NAMALWA (cell line): Measurements from ENCODE around the gene COA5.
"Not testable (repeated sequence)": the region's sequence is repeated elsewhere in the genome, so short reads cannot be mapped to it uniquely, and the experiment has no call there.

Source experiments
- DNase-seq: peaks from one replicate; pipeline ENCODE4 v3.0.0-alpha.2; 2015; ENCODE audit warnings: low spot score

Gene COA5

DNA sequence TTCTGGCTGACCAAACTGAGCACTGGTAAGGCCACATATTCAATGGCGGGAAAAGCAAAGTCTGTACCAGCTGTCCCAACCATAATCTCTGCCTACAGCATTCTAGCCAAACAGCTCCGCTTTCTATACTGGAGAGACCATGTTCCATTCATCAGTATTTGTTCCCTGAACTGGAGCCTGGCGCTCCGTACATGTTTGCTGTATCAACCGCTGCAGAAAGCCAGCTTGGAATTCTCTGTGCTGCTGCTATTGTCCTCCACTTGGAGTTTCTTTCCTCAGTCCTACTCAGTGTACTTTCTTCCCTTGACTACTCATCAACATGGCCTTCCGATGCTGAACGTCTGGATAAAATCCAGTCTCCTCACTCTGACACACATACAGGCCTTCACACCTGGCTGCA is 1.9 kb downstream of the COA5 start:
- DNase-seq, result no peak

DNA sequence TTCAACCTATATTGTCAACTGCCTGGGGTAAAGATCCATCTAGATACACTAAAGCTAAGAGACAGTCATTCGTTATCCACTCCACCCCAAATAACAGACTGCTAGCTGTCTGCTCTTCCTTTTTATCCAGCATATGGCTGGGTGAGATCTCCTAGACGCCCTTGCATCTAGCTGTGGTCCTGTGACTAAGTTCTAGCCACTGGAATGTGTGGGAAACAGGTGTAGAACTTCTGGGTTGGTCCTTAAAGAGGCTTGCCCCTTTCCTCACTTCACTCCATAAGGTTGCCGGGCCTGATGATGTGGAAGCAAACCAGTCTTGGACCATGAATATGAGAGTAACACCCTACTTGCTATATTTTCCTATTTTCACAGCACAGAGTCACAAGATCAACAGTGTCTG is 3.2 kb downstream of the COA5 start:
- no peak for DNase-seq

DNA sequence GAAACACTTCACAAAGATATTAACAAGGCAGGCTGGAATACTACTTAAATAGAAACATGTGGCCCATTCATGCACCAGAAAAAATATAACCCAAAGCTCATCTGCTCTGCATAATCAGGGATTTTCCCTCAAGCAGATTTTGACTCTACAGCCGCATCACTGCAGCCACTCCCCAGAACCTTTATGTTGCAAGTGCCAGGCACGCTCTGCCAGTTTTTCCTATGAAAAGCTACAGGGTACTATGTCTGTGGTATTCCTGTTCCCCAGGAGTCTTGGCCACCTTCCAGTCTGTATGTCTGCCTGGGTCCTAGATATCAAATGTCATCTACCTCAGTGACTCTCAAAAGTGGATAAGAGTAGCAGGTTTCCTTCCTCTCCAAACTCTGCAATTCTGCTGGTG is 3.8 kb downstream of the COA5 start:
- no peak for DNase-seq

DNA sequence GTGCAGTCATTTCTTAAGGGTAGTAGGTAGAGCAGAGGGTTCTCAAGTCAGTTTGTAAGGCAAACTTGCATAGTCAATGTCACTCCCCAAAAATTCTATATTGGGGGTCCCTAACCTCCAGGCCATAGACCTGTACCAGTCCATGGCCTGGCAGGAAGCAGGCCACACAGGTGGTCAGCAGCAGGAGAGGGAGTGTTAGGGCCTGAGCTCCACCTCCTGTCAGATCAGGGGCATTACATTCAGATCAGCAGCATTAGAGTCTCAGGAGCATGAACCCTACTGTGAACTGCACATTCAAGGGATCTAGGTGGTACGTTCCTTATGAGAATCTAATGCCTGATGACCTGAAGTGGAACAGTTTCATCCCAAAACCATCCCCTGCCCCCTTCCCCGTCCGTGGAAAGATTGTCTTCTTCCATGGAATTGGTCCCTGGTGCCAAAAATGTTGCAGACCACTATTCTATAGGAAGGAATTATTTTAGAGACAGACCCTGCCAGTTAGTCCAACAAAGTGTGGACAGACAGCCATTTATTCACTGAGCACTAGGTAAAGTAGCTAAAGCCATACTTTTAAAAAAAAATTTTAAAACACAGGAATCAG is 6.7 kb downstream of the COA5 start:
- peak; percentile 58 for DNase-seq

DNA sequence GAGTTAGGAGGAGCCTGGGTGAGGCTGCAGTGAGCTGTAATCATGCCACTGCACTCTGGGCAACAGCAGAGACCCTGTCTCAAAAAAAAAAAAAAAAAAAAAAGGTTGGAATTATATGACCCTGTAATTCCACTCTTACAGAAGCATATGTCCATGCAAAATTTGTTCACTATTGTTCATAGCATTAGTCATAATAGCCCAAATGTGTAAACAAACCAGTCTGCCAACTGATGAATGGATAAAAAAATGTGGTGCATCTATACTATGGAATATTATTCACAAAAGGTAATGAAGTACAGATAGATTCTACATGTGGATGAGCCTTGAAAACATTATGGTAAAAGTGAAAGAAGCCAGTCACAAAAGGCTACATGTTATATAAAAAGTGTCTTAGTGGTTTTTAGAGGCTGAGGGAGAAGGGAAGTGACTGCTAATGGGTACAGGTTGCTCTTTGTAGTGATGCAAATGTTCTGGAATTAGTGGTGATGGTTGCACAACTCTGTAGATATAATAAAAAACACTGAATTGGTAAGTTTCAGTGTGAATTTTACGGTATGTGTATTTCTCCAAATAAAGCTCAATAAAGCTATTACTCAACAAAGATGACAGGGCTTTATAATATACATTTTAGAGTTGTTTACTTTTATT is 9.4 kb downstream of the COA5 start:
- no peak for DNase-seq

DNA sequence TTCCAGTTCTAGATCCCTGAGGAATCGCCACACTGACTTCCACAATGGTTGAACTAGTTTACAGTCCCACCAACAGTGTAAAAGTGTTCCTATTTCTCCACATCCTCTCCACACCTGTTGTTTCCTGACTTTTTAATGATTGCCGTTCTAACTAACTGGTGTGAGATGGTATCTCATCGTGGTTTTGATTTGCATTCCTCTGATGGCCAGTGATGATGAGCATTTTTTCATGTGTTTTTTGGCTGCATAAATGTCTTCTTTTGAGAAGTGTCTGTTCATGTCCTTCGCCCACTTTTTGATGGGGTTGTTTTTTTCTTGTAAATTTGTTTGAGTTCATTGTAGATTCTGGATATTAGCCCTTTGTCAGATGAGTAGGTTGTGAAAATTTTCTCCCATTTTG is 13.6 kb downstream of the COA5 start:
- not testable (repeated sequence) for DNase-seq

DNA sequence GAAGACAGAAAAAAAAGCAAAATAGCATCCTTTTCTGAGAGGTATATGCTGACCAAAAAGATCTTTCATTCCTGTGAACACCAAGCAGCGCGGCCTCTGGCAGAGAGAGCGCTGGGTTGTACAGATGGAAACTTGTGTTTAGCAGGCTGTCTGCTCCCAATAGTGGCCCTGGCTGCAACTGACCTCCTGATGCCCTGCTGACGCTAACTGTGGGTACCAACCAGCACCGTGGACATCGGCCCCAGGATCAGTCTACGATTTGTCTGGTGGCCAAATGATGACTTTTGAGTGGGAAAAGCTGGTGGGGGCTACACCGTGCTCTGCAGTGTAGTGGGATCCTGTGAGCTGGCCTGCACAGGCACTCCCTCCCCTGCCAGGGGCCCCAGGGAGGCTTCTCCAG is 15.7 kb downstream of the COA5 start:
- DNase-seq, result no peak

DNA sequence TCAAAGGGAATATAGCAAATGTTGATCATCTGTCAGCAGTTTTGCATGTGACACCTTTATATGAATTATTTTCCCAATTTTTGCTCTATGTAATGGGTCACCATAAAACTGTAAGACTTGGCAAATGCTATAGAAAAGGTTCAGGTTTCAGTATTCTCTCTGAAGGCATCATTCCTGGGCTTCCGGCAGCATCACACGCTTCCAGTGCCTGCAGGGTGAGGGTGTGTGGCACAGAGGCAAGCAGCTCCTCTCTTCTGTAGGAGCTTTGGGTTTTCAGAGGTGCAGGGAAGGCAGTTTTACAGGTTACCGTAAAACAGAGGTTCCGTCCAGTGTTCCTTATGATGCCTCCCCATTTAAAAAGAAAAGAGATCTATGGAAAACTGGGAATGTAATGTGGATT is 18.8 kb downstream of the COA5 start:
- DNase-seq, result no peak

DNA sequence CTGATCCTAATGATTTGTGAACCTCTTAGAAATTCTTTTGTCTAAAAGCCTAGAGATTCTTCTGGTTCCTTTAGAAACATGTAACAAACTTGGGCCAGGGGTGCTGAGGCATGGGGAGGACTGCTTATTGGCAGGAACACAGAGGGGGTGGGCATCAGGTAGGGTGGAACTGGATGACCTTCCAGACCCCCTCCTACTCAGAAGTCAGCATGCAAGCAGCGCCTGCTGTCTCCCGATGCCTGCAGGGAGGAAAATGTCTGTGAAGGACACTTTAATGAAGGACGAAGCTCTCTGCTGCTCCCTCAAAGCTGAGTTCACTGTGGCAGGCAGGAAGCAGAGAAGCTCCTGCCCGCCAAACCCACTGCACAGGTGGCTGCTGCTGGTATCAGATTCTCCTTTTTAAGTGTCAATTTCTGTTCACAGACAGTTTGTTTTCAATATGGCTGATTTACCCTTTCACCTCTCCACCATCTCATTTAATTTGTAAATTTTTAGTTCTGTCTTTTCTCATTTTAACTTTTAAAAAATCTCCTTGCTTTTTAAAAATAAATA is 19.4 kb downstream of the COA5 start:
- DNase-seq, result no peak

DNA sequence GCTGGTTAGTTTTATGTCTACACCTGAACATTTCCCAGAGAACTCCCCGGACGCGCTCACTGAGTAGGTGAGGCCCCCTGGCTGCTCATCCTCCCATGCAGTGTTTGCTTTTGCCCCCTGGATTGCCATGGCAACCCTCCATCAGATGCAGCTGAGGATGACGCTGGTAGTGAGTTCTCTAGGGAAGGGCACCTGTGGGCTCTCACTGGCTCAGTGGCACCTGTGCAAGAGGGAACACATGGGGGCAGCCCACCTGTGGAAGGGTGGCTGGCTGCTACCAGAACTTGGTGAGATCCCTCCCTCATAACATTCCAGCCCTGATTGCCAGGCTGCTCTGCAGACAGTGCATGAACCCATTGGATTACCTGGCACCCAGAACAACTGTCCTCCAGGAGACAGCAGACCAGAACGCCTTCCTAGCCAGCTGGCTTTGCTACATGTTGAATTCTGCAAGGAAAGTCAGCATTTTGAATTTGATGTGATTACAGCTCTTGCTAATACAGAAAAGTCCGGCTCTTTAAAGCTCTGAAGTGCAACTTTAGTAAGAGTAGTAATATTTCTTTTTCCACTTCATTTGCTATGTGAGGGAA is 21.7 kb downstream of the COA5 start:
- peak; percentile 14 for DNase-seq

DNA sequence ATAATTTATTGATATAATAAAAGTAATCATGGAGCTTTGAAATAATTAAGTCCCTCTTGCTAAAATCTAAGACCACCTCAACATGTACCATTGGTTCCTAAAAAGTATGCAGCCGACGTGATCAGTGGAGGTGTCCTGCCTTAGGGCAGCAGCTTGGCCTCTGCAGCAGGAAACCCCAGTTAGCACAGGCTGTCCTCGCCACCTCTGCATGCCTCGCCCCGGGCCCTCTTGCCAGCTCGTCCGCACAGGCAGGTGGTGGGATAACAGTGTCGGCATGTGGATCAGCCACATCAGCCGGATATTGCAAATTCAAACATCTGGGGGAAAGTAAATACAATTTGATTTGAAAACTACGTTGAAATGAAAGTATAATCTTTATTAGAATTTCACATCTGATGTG is 22.9 kb downstream of the COA5 start:
- no peak for DNase-seq

DNA sequence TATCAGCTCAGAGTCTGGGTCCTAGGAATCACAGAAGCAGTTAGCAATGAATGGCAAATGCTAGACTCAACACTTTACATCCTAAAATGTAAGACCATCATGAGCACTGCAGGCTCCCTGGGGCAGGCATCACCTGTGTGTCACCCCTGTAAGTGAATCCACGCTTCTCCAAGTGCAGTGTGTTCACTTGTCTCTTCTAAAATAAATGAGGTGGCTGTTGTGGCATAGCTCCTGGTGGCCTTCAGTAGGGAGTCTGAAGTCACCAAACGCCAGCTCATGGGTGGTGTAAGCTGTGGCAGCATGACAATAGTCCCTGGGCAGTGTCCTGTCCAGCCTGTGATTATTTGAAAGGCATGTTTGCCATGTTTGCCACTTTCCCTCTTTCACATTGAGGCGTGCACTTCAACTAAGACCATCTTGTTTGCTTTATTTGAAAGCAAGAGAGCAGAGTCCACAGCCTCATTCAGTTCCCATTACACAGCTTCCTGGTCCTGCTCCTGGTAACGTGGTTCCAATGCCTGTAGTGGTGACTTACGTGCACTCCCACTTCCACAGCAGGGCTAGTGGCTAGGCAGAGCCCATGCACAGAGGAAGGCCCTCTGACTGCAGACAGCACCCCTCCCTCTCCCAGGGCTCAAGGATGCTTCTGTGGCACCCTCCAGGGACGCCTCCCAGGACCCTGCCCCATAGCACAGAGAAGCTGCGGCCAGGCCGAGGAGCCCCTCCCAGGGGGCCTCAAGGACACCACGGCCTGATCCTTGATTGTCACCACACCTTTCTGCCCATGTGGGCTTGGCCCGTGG is 24.3 kb downstream of the COA5 start:
- no peak for DNase-seq

DNA sequence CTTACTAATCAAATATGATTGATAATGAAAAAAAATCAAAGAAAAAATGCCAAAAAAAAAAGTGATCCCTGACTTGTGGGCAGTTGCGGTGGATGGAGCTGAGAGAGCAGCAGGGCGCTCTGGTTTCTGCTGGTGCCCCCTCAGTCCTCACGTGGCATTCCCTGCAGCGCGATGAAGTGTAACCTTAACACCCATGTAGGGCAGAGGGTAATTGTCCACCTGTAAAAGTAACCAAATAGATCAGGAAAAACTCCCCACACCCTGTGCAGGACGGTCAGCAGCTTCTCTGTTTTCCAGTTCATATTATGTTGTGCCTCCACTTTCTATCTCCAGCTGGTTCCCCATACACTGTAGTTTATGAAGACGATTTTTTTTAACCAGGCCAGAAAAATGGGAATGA is 25.0 kb downstream of the COA5 start:
- no peak for DNase-seq

DNA sequence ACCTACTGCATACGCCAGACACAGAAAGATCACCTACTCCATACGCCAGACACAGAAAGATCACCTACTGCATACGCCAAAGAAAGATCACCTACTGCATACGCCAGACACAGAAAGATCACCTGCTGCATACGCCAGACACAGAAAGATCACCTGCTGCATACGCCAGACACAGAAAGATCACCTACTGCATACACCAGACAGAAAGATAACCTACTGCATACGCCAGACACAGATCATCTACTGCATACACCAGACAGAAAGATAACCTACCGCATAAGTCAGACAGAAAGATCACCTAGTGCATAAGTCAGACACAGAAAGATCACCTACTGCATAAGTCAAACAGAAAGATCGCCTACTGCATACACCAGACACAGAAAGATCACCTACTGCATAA is 25.8 kb downstream of the COA5 start:
- DNase-seq, result no peak

DNA sequence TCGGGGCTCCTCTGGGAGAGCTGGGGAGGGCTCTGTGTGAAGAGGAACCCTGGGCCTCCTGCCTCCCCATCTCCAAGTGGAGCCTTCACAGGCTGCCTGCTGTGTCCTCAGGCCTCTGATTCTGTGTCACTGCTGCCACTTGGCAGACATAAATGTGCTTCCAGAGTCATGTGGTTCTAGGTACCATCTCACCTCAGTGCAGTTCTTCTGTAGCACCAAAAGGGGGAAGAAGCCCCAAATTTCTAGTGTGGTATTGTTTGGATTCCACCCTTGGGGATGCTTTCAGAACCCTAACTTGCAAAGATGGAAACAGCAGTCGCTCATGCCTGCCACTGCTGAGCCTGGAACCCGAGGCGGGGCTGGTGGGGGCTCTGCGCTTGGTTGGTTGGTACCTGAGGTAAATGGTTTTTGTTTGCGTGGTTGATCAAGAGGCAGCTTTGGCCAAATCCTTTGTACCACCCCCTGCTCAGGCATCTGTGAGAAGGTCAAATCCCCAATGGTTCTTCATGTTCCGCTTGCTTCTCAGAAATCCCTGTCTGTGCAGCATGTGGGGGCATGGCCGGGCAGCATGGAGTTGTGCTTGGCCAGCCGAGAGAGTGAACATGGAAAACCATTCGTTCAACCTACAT is 27.5 kb downstream of the COA5 start:
- peak; percentile 16 for DNase-seq

DNA sequence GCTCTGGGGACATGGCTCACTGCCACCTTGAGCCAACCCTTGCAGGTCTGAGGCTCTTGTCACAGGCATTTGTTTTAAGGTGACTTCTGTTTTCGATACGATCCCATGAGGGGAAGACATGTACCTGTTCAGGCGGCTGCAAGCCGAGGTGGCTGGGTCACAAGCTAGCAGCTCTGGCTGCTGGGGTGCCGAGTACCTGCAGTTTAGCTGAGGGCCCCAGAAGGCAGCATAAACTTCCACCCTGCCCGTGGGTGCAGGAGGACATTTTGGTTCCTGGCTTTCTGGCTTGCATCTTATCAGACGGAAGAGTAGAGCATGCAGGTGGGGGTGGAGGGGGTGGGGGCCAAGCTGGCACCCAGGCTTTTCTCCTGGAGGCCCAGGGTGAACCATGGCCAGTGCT is 28.4 kb downstream of the COA5 start:
- no peak for DNase-seq

DNA sequence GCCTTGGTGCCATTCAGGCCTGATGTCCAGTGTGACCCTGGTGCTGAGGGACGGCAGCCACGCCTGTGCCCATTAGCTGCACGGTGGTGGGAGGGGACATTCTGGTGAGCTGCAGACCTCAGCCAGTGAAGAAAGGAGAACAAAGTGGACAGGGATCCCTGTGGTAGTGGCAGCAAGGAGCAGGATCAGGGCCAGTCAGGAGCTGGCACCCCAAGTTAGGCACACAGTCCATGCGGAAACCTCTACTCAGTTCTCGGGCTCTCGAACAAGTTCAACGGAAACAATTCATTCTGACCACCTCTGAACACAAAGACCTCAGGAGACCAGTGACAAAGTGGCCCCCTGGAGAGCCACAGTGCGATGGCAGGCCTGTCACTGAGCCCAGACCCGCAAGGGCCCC is 30.1 kb downstream of the COA5 start:
- no peak for DNase-seq

DNA sequence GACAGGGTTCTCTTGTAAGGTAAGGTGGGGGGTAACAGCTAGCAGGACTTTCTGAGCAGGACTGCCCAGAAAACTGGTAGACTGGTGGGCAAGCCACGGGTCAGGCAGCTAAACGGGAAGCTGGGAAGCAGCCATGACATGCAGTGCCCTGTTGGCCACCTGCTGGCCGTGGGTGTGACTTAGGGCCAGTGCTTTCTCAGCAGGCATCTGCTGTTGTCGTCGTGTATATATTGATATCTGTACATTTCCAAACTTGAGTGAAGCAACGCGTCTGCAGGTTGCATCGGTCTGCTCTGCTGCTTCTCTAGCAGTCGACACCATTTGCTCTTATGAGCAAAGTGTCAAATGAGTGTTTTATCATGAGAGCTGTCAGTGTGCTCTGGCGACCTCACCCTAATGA is 31.0 kb downstream of the COA5 start:
- DNase-seq, result no peak

DNA sequence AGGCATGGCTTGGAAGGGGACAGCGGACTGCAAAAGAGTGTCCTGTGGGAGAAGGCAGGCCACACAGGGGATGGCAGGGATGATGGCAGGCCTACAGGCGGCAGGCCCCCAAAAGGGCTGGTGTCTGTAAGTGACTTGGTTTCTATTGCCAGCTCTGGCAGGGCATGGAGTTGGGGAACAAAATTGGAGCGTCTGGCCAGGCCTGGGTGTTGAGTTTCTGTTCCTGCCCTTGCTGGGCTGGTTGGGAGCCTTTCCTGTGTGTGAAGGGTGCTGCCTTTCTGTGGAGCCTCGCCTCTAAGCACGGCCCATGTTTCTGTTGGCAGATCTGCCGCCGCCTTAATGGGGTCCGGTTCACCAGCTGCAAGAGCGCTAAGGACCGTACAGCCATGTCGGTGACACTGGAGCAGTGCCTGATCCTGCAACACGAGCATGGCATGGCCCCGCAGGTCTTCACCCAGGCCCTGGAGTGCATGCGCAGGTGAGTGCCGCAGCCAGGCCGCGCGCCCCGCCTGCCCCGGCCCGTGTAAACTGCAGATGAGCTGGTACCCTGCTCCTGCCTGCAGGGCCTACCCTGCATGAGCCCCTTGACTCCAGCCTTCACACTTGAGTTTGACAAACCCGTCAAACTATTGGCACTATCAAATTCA is 31.5 kb downstream of the COA5 start:
- DNase-seq, result no peak

DNA sequence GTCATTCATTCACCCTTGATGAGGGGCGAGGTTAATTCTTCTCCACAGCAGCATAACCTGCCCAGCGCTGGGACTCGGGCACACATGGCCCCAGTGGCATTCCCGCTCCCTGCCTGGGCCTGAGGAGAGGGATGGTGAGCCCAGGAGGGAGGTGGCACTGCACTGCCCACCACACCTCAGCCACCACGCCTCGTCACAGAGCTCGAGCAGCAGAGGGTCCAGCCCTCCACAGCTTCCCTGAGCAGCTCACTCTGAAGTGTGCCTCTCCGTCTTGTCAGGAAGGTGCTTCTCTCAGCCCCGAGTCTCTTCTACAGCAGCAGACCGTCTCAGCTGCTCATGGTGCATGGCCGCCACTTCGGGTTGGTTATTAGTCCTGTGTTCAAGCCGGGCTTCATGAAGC is 34.9 kb downstream of the COA5 start:
- DNase-seq, result no peak

DNA sequence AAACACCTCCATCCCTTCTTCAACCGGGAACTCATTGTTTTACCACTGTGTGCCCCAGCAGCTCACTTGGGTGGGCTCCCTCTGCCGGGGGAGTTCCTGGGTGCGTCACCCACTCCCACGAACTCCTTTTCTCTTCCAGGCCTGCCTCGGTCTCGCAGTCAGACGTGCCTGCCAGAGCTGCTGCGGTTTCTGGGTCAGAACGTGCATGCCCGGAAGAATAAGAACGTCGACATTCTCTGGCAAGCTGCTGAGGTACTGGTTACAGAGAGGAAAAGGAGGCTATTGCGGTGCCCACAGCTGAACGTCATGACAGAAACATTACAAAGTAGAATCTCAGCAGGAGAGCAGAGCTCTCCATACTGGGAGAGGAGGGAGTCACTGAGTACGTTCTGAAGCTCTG is 35.6 kb downstream of the COA5 start:
- no peak for DNase-seq

DNA sequence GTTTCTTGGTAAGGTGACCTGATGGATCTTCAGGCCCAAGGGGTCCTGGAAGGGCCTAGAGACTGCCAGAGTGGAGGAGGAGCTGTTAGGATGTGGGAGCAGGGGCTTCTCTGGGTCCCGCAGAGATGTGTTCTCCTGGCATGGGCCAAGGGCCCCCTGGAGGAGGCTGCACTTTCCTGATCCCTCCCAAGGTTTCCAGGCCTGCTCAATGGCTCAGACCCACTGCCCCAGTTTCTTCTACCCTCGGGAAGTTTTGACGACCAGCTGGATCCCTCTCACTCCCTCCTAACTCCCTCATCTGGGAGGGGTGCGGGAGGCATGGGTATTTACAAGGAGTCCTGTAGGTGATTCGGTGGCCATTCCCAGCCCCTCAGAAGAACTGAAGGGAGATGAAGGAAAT is 36.1 kb downstream of the COA5 start:
- no peak for DNase-seq
